Measurements from ENCODE around the gene RGS19.

Gene RGS19

GRCh38 chr20:64031822-64032314 lies 47.5 kb downstream of the RGS19 start:
- DNase-seq (ENCODE audit: insufficient read length), result no peak
- TF ChIP-seq POLR2AphosphoS5 (IDR thresholded peaks at IDR 0.05; ENCODE audit: low read depth, low read length) (0 out of 2 replicates have a peak, but pooled peaks have one; percentile 10), TAF1 (IDR thresholded peaks at IDR 0.05; ENCODE audit: borderline replicate concordance, low read depth, low read length) (no peak)
- no peak for FAIRE-seq

- no peak for TF ChIP-seq TAF1 (IDR thresholded peaks at IDR 0.05; ENCODE audit: borderline replicate concordance, low read depth, low read length)
- peak; percentile 36; the same call in 1 of the 2 replicates for TF ChIP-seq POLR2AphosphoS5 (IDR thresholded peaks at IDR 0.05; ENCODE audit: low read depth, low read length)
- FAIRE-seq, result no peak
- DNase-seq (ENCODE audit: insufficient read length), result no peak
Measured at GRCh38 chr20:64030371-64031134, 48.8 kb downstream of the RGS19 start.

GRCh38 chr20:64029293-64030117 lies 49.8 kb downstream of the RGS19 start:
- DNase-seq (ENCODE audit: insufficient read length), result no peak
- no peak for TF ChIP-seq TAF1 (IDR thresholded peaks at IDR 0.05; ENCODE audit: borderline replicate concordance, low read depth, low read length)

GRCh38 chr20:64027981-64028685 lies 51.2 kb downstream of the RGS19 start:
- no peak for TF ChIP-seq TAF1 (IDR thresholded peaks at IDR 0.05; ENCODE audit: borderline replicate concordance, low read depth, low read length)
- no peak for TF ChIP-seq POLR2A (IDR thresholded peaks at IDR 0.05; ENCODE audit: low read depth, low read length)
- TF ChIP-seq POLR2AphosphoS5 (IDR thresholded peaks at IDR 0.05; ENCODE audit: low read depth, low read length), result no peak
- FAIRE-seq, result no peak

More at GRCh38 chr20:64029293-64030117, 49.8 kb downstream of the RGS19 start:
- no peak for FAIRE-seq

GRCh38 chr20:64025826-64026412 lies 53.4 kb downstream of the RGS19 start:
- FAIRE-seq (no peak), DNase-seq (ENCODE audit: insufficient read length) (no peak)
- no peak for TF ChIP-seq POLR2A (IDR thresholded peaks at IDR 0.05; ENCODE audit: low read depth, low read length)
- no peak for TF ChIP-seq POLR2AphosphoS5 (IDR thresholded peaks at IDR 0.05; ENCODE audit: low read depth, low read length)
- no peak for TF ChIP-seq TAF1 (IDR thresholded peaks at IDR 0.05; ENCODE audit: borderline replicate concordance, low read depth, low read length)

More at GRCh38 chr20:64027981-64028685, 51.2 kb downstream of the RGS19 start:
- DNase-seq (ENCODE audit: insufficient read length), result no peak

- 0 out of 2 replicates have a peak, but pooled peaks have one; percentile 3 for TF ChIP-seq POLR2AphosphoS5 (IDR thresholded peaks at IDR 0.05; ENCODE audit: low read depth, low read length)
- no peak for TF ChIP-seq TAF1 (IDR thresholded peaks at IDR 0.05; ENCODE audit: borderline replicate concordance, low read depth, low read length)
- TF ChIP-seq POLR2A (IDR thresholded peaks at IDR 0.05; ENCODE audit: low read depth, low read length), result no peak
- FAIRE-seq (no peak), DNase-seq (ENCODE audit: insufficient read length) (no peak)
Measured at GRCh38 chr20:64025101-64025825, 54.1 kb downstream of the RGS19 start.

GRCh38 chr20:64024141-64024990 lies 55.0 kb downstream of the RGS19 start:
- TF ChIP-seq POLR2AphosphoS5 (IDR thresholded peaks at IDR 0.05; ENCODE audit: low read depth, low read length) (no peak), TAF1 (IDR thresholded peaks at IDR 0.05; ENCODE audit: borderline replicate concordance, low read depth, low read length) (no peak), POLR2A (IDR thresholded peaks at IDR 0.05; ENCODE audit: low read depth, low read length) (no peak)
- DNase-seq (ENCODE audit: insufficient read length) (no peak), FAIRE-seq (no peak)

- no peak for DNase-seq (ENCODE audit: insufficient read length)
- no peak for TF ChIP-seq POLR2AphosphoS5 (IDR thresholded peaks at IDR 0.05; ENCODE audit: low read depth, low read length)
- TF ChIP-seq TAF1 (IDR thresholded peaks at IDR 0.05; ENCODE audit: borderline replicate concordance, low read depth, low read length), result no peak
- no peak for TF ChIP-seq POLR2A (IDR thresholded peaks at IDR 0.05; ENCODE audit: low read depth, low read length)
- FAIRE-seq, result no peak
Measured at GRCh38 chr20:64023361-64024140, 55.8 kb downstream of the RGS19 start.
